Prostate gland (tissue), 2 donors: Measurements from ENCODE around the gene PRRT1B.

Experiments
- CTCF ChIP-seq, 4 experiments: fragments of 200-600 bp in 2 of 4; fragments of 450-650 bp in 2 of 4; sonication (generic) in 2 of 4; IDR thresholded peaks; 1 replicate in 3 of 4; 2 replicates in 1 of 4; pipeline ENCODE4 v1.5.1; 2016 to 2019; ENCODE audit warnings: antibody characterized with exemption in 4 of 4, mild to moderate bottlenecking in 2 of 4, moderate library complexity in 2 of 4
- POLR2AphosphoS5 ChIP-seq: sonication (generic); formaldehyde crosslinking; IDR thresholded peaks from one replicate; pipeline ENCODE4 v1.6.1; 2017; ENCODE audit warnings: antibody characterized with exemption

DNA sequence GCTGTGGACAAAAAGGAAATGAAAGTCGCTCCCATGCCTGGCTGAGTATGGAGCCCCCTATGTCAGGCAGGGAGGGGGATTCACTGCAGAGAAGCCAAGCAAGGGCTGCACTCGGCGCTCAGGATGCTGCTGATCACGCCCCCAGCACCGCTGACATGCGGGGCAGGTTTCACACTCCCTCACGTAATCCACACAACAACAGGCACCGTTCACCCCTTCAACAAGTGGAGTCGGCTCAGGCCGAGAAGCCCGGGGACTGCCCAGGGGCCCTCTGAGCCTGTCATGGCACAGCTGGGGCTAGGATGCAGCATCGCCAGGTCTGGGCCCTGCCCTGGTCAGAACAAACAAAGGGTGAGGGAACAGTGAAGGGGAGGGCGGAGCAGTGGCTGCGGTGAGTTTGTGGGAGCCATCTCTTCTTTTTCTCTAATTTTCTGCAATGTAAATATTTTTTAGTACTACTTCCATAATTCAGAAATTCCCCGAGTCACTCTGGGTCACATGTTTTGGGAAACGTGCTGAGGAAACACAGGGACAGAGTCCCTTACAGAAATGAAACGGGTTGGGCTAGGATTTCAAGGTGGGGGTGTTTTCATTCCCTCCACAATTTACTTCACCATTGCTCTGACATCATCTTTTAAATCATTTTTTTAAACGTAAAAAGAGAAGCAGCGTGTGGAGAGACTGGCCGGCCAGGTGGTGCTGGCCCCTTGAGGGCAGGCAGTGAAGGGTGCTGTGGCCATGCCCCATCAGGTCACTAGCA lies 49.8 kb downstream of the PRRT1B start:
- no peak for TF ChIP-seq CTCF (IDR thresholded peaks at IDR 0.05)
- TF ChIP-seq POLR2AphosphoS5, result no peak
